Raji (cell line): Measurements from ENCODE around the gene ATP11B.

Experiments
- POLR2A ChIP-seq: IDR thresholded peaks from 2 replicates; pipeline ENCODE4 v1.6.1; 2011; ENCODE audit warnings: low read depth, low read length, control low read depth; ENCODE audit not compliant: insufficient read depth

The ATP11B gene

DNA sequence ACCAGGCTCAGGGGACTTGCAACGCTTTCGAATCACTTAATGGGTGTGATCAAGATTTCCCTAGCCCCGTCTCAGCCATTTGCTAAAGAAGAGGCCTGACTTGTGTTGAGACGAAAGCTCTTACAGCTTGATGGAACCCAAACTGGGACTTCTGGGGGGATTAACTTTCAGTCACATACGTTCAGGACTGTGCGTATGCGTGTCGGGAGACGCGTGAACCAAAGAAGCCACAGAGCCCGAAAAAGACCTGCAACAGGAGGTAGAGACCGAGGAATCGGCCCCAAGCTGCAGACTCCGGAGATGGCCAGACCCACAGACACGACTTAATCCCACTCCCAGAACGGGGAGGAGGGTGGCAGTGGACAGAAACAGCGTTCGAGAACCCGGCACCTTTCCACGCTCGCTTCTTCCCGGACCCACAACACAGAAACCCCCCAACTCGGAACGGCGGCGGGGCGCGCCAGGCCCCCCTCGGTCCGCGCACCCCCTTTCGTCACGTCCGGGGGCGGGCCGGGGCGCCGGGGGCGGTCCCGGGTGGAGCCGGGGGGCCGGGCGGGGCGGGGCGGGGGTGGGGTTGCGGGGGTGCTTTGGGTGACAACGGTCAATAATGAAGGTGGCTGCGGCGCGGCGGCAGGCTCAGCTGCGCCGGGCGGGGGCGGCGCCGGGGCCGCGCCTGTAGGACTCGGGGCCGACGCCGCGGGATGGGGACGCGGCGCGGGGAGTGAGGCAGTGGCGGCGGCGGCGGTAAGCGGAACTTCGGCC is at the start of gene ATP11B:
ATP11B (plus strand) TSS at position 604 of the 762 bp plus-strand sequence. CDS start 256 bp downstream, outside the sequence.
- peak; percentile 92 for TF ChIP-seq POLR2A

DNA sequence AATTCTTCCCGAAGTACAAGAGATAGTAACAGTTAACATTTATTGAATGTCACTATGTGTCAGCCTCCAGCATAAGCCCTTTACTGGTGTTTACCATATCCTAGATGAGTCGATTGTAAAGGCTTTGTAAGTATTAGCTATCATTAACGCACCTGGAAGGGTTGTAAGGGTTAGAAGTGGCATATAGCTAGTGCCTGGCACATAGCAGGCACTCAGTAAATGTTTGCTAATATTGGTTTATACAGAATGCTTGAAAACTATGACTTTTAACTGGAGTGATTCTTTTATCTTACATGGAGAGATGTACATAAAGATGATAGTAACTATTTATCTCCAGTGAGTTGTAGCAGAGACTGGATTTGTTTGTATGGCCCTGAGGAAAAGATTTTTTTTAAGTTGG is 46.3 kb upstream of the ATP11B start:
- TF ChIP-seq POLR2A: no peak

DNA sequence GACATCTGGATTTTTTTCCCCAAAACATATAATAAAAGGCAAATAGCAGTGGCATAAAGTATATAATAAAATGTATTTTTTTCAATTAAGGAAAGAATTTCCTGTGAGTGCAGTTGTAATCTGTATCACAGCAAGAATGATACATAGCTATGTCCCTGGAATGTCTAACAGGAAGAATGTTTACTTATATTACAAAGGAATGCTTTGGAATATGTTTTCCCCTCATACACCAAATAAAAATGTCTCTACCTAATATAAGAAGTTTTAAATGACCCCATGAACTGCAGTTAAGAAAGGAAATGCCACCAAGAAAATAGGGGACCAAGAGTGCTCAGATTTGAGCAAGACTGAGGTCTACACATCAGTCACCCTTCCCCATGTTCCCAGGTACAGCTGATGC is 38.0 kb upstream of the ATP11B start:
- no peak for TF ChIP-seq POLR2A

DNA sequence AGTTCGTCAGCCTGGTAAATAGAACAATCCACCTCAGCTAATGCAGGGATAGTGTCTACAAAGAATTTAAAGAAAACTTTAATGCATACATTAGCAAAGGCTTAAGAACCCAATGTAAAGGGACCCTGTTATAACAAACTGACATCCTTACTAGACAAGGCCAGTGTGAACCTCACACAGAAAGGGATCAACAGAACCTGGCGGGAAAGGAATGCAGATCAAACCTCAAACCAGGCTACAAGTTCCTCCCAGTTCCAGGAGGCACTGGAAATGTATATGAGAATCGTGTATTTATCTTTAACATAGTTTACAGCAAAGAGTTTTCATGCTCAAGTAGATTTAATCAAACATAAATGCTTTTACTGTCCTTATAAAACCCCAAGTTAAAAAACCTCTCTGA is 37.6 kb upstream of the ATP11B start:
- TF ChIP-seq POLR2A: no peak

DNA sequence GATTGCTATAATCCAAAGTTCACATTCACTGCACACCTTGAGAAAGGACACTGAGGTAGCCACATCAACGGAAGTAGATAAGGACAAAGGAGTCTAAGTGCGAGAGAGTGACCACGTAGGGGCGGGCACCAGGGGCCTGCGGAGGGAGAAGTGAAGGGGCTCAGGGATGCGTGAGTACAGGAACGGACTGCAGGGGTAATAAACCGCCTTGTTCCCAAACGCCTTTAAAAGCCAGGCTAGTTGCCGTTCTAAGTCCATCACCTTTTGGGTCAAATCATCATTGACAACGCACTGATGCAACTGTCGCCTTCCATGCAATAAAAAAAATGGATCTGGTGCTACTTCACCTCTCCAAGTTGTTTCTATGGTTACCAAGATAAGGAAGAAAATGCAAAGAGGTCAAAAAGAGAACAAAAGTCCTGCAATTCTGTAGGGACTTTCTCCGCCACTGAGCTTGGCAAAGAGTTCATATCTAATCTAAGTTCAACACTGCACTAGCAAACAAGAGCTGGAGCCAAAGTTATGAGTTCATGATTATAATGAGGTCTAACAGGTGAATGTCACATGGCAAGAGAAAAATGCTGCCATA is 32.6 kb upstream of the ATP11B start:
- no peak for TF ChIP-seq POLR2A

DNA sequence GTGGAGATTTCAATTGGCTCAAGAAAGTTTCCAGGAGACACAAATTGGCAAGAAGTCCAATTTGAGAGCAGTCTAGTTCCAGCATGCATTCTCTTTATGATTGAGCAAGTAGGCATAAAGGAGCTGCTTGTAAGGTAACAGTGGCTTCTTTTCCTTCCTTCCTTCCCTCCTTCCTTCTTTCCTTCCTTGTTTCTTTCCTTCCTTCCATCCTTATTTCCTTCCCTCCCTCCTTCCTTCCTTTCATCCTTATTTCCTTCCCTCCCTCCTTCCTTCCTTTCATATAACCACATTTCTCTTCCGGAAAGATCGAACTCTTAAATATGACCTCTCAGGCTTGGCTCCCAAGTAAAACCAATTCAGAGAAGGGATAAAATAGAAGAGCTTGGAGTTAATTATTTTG is 29.4 kb upstream of the ATP11B start:
- no peak for TF ChIP-seq POLR2A

DNA sequence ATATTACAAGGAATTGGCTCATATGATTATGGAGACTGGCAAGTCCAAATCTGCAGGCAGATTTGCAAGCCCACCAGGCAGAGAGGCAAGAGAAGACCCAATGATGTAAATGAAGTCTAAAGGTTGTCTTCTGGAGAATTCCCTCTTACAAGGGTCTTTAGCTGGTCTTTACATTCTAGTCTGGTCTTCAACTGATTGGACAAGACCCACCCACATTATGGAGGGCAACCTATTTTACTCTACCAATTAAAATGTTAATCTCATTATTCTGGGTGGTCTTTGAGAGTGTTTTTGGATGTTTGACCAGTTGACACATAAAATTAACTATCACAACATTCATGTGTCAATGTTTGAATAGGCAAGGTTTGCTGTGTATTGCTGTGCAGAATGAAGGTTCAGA is 28.0 kb upstream of the ATP11B start:
- no peak for TF ChIP-seq POLR2A

DNA sequence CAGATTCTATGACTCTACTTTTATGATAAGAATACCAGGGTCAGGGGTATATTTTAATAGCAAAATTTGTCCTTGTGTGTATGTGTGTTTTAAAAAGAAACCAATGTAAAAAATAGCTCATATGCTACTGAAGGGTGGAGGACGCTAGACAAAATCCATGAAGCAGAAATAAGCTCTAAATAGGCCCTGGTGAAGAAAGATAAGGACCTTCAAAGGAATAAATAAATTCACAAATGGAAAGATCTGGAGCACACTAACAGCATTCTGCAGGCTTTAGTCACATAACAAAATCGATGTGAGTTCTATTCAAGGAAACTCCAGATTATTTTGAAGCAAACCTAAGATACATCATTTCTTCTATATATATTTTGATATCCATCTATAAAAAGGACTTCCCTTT is 27.2 kb upstream of the ATP11B start:
- no peak for TF ChIP-seq POLR2A

DNA sequence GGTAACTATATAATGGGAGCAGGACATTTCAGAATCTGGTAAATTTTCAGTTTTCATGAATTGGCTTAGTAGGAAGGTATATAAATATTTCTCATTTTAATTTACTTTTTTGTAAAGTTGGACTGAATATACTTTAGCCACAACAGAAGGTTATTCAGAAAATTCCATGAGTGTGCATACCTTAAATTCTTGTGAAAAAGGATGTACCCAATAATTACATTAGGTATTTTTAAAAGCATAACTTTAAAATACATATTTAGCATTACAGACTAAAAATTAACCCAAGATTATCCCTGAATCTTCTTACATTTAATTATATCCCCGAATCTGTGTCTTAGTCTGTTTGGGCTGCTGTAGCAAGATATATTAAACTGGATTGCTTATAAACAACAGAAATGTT is 24.9 kb upstream of the ATP11B start:
- no peak for TF ChIP-seq POLR2A

DNA sequence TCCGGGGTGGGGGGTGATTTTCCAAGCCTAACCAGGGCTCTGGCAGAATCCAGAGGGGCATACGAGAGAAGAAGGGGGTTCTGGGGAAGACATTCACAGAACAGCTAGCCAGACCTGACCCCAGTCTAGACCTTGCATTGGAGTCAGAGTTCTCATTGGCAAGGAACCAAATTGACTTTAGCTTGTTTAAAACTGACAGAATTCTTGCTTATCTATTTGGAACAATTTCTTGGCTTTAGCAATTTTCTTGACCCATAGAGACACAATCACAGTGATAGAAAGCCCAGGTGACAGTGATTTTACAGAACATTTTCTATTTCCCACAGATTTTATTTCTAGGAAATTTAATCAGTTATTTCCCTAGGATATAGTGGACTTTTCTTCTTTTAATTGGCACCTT is 23.6 kb upstream of the ATP11B start:
- TF ChIP-seq POLR2A: no peak

DNA sequence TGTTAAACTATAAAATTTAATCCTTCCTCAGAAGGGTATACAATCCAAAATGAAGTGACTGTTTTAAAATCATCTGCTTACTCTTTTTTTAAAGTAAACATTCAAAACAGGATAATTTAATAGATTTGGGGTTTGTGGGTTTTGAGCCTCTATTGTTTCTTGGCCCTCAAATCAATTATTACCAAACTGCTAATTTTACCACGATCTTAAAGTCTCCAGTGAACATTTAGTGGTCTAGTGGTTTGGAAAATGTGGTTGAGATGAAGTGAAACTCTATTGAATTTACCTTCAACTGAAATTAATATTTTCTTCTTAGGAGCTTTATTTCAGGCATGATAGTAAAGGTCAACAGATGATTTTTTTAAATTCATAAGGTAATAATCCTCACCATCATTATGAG is 11.2 kb upstream of the ATP11B start:
- no peak for TF ChIP-seq POLR2A

DNA sequence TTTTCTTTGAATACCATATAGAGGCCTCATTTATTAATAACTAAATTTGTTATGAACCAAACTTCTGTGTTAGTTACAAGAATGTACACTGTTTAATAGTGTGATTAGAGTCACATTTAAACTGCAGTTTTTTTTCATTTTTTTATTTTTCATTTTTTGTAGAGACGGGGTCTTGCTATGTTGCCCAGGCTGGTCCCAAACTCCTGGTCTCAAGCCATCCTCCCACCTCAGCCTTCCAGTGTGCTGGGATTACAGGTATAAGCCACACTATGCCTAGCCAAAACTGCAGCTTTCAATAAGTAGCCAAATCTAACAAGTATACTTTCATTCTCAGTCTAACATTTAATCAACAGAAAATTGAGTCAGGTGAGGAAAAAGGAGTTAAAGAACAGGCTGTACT is 10.2 kb upstream of the ATP11B start:
- TF ChIP-seq POLR2A: no peak

DNA sequence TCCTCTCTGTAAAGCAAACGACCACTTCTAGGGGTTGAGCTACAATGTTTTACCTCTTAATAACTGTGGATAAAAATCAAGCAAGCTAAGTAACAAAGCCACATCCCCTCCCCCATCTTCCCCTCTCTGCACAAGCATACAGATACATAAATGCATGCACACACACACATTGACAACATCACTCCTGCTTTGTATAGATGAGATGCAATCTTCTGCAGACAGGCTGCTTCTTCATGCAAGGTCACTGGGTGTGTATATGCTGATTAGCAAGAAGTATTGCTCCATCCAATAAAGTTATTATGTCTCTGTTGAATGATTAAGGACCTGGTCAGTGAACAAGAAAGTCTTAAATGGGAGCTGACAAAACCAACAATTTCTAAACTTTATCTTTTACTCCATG is 8.8 kb upstream of the ATP11B start:
- TF ChIP-seq POLR2A: no peak

DNA sequence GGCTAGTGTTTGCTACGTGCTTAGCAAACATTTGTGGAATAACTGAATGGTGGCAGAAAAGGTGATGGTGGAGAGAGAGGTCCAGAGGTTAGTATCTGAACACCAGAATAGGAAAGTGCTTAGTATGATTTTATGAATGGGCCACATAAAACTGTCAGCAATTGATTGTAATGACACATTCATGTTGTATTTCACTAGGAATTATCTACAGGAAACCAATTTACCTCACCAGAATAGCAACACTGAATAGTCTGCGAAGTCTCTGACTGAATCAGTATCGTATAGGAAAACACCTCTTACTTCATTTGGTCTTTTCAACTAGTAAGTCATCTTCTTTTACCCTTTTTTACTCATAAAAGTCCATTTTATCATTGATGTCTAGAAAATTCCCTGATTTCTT is 8.2 kb upstream of the ATP11B start:
- TF ChIP-seq POLR2A: no peak

DNA sequence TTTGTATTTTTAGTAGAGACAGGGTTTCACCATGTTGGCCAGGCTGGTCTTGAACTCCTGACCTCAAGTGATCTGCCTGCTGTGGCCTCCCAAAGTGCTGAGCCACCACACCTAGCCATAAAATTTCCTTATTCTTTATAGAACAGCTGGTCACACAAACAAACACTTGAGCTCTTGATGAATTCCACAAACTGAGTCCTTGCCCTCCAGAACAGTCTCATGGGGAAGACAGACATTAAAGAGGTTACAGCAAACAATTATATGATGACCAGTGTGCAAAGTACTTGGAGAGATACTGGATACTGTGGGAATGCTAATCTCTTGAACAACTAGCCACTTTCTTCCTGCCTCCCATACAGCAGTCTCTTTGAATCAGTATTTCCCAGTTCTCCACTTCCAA is 7.5 kb upstream of the ATP11B start:
- TF ChIP-seq POLR2A: no peak

DNA sequence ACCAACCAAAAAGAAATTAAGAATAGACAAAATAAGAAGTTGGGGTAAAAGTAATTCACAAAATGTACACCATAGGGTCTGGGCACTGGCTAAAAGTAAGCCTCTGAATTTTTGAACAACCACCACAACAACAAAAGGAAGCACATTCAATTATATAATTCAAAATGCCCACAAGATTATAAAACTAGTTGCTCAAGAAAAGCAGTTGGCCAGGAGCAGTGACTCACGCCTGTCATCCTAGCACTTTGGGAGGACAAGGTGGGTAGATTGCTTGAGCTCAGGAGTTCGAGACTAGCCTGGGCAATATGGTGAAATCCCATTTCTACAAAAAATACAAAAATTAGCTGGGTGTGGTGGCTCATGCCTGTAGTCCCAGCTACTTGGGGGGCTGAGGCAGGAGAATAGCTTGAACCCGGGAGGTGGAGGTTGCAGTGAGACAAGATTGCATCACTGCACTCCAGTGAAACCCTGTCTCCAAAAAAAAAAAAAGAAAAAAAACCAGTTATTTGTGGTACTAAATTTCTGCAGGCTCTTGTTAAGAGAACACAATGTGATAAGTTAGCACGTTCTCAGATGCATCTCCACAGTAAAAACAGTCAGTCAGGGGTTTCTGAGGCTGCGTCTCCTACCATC is 6.6 kb upstream of the ATP11B start:
- TF ChIP-seq POLR2A: no peak
